Hematopoietic multipotent progenitor cell treated with erythropoietin and hydrocortisone succinate and interleukin-3 and kit ligand, for 8 days (in vitro differentiated cells): ENCODE measurements around the gene KRT10.
"Not testable (repeated sequence)": the region's sequence is repeated elsewhere in the genome, so short reads cannot be mapped to it uniquely, and the experiment has no call there.

Source experiments
- DNase-seq: peaks from one replicate; pipeline ENCODE4 v3.0.0-alpha.2; 2015

The KRT10 gene

DNA sequence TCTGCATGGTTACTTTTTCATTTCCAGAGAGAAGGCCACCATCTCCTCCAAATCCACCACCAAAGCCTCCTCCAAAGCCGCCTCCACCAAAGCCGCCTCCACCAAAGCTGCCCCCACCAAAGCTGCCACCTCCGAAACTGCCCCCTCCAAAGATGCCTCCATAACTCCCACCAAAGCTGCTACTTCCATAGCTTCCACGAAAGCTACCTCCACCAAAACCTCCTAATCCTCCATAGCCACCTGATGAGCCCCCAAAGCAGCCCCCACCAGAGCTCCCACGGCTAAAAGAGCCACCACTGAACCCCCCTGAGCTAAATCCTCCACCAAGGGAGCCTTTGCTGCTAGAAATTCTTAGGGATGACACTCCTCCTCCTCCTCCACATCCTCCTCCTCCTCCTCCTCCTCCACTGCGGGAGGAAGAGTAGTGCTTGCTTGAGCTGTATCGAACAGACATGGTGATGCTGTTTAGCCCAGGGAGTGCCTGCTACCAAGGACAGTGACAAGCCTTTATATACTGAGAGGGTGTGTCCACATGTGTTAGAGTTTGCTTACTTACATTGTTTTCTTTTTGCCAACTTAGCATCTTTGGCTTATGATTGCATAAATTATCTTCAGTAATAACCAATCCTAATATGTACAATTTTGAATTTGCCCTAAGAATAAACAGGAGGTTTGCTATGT lies at the start of gene KRT10:
Gene KRT10, minus strand, starts transcription at position 483 of the 681 bp plus-strand sequence. Its CDS starts 29 bp downstream, at position 454.
- DNase-seq, result no peak

DNA sequence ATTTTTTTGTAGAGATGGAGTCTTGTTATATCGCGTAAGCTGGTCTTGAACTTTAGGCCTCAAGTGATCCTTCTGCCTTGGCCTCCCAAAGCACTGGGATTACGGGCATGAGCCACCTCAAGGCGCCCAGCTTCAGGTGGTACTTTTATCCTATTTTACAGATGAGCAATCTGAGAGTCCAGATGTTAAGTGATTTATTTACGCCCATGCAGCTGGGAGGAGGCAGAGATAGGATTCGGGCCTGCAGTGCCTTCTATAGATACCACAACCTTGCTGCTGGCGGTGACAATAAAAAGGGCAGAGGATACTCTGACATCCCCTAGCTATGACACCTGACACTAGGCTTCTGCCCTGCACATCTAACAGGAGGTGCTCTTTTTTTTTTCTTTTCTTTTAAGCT lies 48.9 kb upstream of the KRT10 start:
- DNase-seq, result no peak

DNA sequence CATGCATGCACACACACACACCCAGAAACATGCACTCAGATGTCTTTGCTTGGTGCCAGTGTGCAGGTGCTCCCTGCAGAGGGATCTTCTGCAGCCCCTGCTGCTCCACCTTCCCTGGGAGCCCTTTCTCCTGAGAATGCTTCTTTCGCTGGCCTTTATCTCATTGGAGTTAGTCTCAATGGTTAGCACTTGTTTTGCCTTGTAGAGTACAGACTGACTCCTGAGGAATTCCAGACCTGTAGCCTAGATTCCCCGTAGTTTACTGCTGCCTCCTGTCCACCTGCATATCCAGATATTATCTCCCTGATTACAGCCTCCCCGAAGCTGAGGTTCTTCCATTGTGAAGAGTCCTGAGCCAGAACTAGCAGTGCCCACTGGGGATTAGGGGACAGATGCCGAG lies 47.7 kb upstream of the KRT10 start:
- no peak for DNase-seq

DNA sequence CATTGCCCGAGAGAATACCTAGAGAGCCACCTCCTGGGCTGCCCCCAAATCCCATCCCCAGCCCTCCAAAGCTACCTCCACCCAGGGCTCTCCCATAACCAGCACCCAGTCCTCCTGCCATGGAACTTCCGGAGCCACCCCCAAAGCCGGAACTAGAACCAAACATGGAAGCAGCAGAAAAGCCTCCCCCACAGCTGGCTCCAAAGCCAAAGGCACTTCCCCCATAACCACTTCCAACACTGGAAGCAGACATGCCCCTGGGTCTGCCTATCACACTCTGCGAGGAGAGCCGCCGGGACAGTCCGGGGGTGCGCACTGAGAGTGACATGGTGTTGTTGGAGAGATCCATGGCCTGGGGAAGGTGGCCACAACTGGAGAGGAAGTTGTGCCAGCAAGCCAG lies 44.4 kb upstream of the KRT10 start, which contains the start of gene KRT12:
Gene KRT12, minus strand, starts transcription at position 386 of the 400 bp plus-strand sequence. Its CDS starts 37 bp downstream, at position 349.
- DNase-seq, result no peak

DNA sequence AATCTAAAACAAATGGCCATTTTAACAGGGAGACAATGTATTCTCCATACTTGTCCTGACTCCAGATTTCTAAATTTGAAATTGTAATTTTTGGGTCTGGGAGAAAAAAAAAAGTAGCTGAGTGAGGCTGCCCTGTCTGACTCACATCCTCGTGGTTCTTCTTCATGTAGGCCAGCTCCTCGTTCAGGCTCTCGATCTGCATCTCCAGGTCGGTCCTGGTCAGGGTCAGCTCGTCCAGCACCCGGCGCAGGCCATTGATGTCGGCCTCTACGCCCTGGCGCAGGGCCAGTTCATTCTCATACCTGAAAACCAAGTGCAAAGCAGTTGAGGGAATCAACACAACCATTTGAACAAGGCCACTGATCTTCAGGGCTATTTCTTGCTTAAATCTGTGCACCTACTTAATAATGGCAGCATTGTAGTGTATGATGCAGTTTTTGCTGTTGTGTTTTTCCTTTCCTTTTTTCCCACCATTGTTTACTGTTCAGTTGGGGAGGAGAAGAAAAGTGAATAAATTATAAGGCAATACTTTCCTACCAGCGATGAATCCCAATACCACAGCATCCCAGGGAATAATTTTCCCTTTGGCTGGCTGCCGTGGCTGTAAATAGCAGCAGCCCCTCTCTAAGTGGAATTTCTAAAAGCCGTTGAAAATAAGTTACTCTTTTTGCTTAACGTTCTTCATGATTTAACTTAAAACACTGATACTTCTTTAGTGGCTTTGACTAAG lies 42.4 kb upstream of the KRT10 start:
- no peak for DNase-seq

DNA sequence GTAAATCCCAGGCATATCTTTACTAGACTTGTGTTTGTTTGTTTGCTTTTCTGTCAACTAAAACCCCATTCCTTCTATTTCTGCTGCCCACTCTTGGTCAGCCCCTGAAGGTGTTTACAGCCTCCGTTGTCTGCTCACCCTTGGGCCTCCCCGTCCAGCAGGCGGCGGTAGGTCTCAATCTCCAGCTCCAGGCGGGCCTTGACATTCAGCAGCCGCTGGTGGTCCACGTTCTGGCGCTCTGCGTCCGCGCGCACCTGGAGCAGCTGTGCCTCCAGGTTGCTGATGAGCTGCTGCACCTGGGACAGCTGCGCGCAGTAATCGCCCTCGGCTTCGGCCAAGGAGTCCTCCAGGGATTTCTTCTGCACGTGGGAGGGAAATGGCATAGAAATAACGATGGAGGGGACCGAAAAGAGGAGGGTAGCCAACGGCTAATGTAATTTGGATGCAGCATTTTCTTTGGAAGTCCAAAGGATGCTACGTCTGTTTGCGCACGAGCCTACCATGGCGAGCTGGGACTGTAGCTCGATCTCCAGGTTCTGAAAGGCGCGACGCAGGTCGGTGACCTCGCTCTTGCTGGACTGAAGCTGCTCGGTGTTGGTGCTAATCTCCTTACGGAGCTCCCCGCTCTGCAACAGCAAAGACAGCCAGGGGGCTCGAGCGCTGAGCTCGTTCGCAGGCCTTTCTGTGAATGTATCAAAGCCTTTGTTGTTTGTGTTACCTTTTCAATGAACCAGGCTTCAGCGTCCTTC lies 40.7 kb upstream of the KRT10 start:
- no peak for DNase-seq

DNA sequence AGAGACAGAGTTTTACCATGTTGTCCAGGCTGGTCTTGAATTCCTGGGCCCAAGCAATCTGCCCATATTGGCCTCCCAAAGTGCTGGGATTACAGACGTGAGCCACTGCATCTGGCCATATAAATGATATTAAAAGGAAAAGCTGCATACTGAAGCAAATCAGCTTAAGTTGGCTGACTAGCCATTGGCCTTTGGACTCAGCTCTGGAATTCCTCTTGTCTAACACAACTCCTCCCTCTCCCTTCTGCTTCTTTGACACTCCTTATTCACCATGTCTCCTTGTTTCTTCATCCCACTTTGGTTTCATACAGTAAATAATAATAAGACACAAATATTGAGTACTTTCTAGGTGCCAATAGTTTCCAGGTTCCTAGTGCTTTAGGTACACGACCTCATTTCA lies 37.1 kb upstream of the KRT10 start:
- no peak for DNase-seq

DNA sequence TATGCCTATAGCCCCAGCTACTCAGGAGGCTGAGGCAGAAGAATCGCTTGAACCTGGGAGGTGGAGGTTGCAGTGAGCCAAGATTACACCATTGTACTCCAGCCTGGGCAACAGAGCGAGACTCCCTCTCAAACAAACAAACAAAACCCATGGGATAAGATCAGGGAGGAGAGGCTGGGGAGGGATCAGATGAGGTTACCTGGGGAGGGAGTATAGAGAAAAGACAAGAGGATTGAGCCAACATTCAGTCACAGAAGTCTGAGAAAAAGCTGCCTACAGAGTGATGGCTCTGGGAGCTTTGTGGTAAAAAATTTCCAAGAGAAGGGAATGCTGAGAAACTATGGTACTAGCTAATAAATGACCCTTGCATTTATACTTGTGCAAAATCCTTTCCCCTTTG lies 36.3 kb upstream of the KRT10 start:
- DNase-seq, result not testable (repeated sequence)

DNA sequence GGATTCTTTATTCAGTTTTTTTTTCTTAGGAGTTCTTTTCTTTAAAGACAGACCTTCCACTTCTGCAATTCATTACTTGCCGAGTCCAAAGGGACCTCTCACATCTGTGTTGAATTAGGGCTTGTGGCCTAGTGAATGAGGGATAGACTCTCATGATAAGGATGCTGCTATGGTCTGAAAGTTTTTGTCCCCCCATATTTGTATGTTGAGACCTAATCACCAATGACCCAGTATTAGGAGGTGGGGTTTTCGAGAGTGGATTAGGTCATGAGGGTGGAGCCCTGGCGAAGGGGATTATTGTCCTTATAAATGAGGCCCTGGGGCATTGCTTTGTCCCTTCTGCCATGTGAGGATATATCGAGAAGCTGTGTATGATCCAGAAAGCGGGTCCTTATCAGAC lies 35.1 kb upstream of the KRT10 start:
- no peak for DNase-seq

DNA sequence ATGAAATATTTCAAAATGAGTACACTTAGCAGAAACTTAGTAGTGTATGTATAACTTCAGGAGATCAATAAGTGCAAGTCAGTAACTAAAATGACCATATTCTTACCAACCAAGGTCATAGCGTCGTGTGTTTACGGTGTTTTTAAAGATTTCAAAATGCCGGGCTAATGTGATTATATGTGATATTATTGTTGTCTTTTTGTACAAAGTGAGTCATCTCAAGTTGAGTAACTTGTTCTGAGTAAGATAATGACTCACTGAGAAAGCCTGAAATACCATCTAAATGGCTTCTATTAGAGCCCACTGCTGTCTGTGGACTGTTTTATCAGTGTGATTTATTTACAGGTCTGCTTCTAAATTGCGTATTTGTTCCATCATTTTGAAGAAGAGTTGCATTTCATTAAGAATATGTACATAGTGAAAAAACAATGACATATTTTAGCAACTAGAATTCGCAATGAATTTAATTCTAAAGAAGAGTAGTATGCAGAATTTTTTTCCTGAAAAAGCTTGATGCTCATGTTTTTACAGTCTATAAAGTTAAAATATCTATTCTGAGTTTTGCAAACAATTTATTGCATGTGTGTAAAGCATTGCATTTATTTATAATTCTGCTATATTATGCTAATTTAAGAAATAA lies 31.9 kb upstream of the KRT10 start:
- no peak for DNase-seq

DNA sequence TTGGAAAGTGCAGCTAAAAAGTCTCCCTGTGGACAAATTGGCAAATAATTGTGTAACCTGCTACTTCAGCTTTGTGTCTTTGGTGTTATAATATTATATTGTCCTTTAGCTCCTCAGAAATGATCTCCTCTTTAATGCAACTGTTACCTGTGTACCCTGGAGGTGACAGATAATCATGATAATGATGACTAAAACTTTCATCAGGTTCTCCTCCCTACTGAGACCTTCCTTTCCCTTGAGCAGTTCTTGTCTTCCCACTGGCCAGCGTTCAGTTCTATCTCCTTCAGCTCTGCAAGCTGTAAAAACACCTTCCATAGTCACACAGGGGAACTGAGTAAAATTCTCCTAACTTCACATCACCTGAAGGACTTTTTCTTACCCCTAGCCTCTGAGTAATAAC lies 29.9 kb upstream of the KRT10 start:
- no peak for DNase-seq

DNA sequence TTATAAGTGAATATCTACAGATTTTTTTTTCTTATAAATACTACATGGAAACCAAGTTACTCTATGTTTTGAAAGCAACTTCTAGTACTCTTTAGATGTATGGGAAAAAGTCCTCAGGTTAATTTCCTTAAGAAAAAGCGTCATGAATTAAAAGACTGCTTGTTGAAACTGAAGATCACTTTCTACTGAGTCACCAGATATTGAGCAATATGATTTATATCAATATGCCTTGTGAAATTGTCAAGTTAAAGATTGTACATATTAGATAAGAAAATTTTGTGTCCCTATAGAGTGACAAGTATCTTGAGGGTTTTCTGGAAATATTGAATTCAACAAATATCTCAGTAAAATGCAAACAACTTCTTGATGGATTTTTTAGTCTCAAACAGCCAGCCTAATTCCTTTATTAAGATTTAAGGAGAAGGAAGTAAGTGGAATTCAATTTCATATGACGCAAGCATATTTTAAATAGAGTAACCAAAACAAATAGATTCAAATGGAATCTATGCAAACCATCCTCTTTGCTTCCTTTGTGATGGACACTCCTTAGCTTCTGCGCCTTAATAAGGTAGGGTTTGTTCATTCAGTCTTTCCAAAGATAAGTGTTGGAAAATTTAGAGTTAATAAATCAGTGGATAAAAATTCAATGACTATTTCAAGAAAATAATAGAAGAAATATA lies 28.0 kb upstream of the KRT10 start:
- no peak for DNase-seq

DNA sequence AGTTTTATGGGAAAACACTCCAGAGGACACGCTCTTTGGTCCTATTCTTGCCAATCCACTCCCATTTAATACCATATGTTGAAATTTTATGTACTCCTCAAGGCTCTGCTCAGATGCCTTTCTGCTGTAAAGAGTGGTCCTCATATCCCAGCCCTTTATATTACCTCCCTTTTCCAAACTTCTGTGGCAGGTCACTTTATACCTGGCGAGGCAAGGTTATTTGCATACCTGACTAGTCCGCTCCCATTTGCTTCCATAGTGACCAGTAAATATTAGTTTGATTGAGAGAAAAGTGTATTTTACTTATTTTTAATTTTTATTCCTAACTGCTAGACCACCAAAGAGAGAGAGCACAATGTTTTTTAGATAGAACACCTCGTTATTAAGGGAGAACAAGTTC lies 27.3 kb upstream of the KRT10 start:
- no peak for DNase-seq

DNA sequence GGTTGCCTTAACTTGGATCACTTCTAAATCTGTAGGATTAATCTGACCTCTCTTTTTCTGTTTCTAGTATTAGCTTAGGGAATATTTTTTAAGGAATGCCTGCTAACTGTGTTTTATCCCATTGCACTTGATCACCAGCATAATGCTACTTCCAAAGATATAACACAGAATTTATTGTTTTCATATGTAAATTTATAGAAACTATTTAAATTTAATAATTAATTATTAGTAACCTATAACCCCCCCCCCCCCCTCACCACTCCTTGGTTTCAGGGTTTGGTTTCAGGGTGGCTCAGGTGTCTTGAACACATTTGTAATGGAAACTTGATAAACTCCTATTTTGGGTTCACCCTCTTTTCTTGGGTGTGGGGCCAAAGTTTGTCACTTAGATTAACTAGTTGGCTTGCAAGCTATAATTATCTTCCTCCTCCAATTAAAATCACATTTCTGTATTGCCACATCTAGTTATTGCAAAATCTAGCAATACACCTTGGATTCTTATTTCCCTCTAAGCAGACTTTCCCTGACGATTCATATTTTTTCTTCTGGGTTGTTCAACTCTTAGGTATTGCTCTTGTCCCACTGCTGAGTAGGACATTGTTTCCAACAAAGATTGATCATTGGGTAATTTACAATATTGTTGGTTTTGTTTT lies 26.3 kb upstream of the KRT10 start:
- DNase-seq, result no peak

DNA sequence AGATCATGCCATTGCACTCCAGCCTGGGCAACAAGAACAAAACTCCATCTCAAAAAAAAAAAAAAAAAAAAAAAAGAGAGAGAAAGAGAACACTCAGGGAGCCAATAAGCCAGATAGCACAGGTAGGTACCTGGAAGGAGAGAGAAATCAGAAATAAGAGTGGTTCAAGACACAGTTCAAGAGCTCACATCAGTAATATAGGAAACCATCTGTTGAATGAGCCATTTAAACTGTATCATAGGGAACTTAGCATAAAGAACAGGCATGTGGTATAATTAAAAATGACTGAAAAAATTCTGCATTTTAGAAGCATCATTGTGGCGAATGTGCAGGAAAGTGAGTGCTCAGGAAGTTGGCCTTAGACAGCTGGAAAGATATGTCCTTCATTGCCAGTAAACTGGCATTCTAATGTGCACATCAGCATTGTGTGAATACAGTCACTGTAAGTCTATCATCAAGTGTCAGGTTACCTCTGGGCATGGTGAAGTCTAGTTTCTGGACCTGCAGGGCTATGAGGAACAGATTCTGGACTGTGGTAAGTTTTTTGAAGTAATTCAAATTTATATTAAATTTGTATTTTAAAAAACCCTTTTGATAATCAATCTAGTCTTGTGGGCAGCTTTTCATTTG lies 24.2 kb upstream of the KRT10 start:
- no peak for DNase-seq

DNA sequence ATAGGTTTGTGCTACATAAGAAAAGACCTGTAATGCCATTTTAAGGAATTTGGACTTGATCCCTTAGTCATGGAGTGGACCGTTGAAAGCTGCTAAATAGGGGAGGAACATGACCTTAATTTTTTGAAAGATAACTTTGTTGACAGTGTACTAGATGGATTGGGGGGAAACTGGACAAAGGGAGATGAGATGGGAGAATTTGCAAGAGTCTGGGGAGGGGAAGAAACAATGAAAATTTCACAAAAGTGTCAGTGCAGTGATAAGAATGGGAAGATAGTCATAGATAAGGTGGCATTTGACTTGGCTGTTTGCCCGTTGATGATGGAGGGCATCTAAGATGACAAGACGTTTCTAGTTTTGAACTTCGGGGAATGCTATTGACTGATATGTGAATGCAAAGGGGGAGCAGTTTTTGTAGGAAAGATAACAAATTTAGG lies 22.3 kb upstream of the KRT10 start:
- DNase-seq, result no peak

DNA sequence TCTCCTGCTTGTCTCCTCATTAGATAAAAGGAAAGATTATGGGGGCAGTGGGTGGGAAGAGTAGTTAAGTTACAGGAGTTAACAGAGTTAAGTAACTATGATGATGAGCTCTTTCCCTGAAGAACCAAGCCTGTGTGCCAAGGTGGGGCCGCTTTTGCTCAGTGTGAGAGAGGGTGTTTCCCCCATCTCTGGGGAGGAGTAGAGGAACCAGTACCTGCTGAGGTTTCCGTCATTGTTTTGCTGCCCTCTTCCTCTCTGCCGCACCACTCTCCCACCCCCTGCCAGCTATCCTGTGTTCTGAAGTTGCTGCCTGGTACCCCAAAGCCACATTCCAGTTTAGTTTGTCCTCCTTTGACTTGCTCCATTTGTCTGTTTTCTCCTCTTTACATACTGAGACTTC lies 20.8 kb upstream of the KRT10 start:
- no peak for DNase-seq

DNA sequence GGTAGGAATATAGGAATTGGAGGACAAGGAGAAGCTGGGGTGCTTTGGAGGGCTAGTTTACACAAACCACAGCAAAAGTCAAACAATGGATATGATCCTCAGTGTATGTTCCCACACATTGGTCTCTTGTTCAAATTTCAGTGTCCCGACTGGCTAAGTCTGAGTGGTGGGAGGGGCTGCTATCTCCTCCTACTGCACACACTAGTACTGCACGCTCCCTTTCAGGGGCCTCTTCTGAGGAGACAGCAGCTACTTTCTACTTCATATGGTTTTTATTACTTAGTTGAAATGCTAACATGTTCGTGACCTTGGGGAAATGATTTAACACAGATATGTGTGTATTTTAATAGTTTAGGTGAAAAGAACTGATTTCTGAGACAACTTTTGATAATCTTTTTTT lies 18.8 kb upstream of the KRT10 start:
- DNase-seq, result no peak

DNA sequence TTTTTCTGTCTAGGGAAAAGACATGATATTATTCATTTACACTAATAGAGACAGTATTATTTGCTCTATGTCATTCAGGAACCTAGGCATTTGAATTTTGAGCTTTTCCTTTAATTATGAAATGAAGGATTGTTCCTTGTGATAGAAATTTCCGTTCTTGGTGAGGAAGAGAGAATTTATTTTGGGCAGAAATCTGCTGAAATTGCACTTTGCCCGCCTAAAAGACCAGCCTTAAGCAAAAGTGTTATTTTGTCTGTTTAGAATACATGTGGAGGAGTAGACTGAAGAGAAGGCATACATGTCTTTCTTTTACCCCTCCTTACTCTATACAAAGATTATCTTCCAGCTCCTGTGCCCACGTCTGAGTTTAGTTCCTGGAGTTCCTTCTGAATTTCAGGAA lies 16.8 kb upstream of the KRT10 start:
- DNase-seq, result no peak

DNA sequence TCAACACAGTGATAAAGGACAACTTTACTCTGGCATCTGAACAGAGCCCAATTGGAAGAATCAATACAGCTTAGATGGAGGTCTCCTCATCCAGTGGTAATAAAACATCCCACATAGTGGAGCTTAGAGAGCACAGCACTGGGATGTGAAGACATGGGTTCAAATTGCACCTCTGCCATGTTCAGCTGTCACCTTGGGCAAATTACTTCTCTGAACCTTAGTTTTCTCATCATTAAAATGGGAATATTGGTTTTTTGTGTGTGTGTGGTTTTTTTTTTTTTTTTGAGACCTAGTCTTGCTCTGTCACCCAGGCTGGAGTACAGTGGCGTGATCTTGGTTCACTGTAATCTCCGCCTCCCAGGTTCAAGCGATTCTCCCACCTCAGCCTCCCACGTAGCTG lies 13.6 kb upstream of the KRT10 start:
- no peak for DNase-seq

DNA sequence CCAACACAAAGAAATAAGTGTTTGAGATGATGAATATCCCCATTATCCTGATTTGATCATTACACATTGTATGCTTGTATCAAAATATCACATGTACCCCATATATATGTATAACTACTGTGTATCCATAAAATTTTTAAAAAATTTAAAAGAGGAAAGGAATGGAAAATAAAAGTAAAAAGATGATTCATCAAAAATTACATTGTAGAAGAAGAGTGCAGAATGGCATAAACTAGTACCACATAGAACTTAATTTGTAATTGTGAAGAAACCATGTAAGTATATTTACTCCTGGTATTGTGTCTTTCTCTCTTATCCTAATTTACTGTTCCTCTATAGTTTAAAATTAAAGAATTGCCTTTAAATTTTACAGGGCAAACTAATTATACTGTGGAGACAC lies 11.5 kb upstream of the KRT10 start:
- DNase-seq, result no peak

DNA sequence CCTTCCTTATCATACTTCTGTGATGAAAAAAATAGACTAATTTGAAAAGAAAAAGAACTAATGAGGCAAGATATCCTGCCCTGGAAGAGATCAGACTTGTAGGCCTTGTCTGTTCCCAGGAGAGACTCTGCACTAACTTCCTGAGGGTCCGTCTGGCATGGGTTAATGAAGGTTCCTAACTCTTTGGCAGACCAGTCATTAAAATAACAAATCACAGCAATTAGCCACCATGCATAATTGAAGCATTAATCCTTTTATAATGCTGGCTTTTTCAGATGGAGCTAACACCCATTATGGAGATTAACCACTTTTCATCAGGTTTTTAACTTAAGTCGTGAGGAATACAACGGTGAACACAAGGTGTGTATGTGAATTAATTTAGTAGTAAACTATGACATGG lies 10.4 kb upstream of the KRT10 start:
- no peak for DNase-seq
